SK-MEL-5 (cell line): ENCODE results near the gene TIRAP. TPM values are rescaled to one million over a fixed set of nuclear protein-coding genes. Genes with fewer than 3 reads are reported as not detected.
"Not testable (repeated sequence)": the region's sequence is repeated elsewhere in the genome, so short reads cannot be mapped to it uniquely, and the experiment has no call there.

Source experiments
- DNase-seq: peaks from one replicate; pipeline ENCODE4 v3.0.0-alpha.2; 2016; ENCODE audit warnings: low read depth, low spot score
- in situ Hi-C: cut with HindIII; loops from 2 replicates; pipeline ENCODE4 v1.10.0; 2016; ENCODE audit warnings: low sequenced_read_pairs, high pct_unique_total_duplicates, low pct_unique_long_range_greater_than_20kb
- polyA plus RNA-seq, 2 experiments: library from polyadenylated mRNA; depleted of rRNA; stranded (reverse); fragments of >200 nt; gene quantifications; 2 replicates each; pipeline ENCODE4 v1.2.3, GENCODE V29; 2015
- total RNA-seq: library from RNA; depleted of rRNA; stranded (reverse); fragments of >200 nt; shearing (Covaris generic); gene quantifications from 2 replicates; pipeline ENCODE4 v1.2.3, GENCODE V29; 2014; rRNA removed

TIRAP gene, protein sequence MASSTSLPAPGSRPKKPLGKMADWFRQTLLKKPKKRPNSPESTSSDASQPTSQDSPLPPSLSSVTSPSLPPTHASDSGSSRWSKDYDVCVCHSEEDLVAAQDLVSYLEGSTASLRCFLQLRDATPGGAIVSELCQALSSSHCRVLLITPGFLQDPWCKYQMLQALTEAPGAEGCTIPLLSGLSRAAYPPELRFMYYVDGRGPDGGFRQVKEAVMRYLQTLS
- 5.9 and 7.0 TPM in 2 replicates for total RNA-seq
- 12.9 and 21.6 TPM in 2 replicates for polyA plus RNA-seq (2015; cell fraction: cytosol; rRNA removed)
- 7.1 and 16.9 TPM in 2 replicates for polyA plus RNA-seq (2015; cell fraction: nucleus; rRNA removed)

DNA sequence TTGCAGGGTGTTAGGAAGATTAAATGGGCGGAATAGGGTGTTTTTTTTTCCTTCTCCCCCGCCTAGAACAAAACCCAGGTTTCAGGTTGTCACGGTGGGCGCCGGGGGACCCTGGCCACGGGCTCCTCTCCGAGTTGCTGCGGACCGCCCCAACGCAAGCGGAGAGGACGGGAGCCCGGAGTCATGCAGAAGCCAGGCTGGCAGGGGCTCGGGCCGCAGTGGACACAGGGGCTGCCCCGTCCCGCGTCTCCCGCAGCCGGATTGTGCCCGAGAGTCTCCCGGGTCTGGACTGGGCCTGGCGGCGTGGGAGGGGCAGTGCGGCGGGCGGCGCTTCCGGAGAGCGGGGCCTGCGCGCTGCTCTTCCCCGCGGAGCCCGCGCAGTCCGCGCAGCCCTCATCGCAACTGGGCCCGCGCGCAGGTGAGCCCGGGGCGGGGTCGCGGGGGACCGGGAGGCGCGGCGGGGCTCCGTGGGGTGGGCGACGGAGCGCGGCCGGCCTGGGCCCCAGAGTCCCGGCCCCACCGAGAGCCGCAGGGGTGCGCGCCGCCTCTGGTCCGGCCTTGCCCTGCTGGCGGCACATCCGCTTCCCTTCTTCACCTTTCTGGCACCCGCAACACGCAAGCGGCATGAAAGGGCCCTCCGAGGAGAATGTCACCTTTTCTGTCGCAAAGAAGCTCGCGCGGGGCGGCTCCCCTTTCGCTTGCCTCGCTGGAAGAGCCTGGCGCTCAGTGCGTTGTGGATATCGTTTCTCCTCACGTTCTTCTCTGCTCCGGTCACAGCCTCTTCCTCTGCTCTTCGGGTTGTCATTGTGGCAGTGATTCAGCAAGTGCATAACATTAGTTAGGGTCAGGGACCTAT is at the start of gene TIRAP:
Gene TIRAP, plus strand, starts transcription at position 358 of the 856 bp plus-strand sequence. CDS start 7,802 bp downstream, outside the sequence.
- in situ Hi-C loops: no loop called here
- DNase-seq: peak; percentile 30

DNA sequence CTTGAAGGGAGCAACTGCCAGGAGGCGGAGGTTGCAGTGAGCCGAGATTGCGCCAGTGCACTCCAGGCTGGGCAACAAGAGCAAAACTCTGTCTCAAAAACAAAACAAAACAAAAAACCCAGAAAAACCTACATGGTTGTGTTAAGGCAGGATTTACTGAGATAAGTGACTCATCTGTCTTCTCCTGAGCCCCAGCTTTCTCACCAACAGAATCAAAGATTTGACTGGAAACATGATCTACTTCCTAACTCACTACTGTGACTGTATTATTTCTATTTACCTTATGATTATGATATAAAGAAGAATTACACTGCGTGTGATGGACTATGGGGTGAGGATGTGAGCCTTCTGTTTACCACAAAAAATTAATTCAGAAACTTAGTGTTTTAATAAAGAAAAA is 49.5 kb upstream of the TIRAP start:
- DNase-seq: no peak
- in situ Hi-C loops: no loop called here

DNA sequence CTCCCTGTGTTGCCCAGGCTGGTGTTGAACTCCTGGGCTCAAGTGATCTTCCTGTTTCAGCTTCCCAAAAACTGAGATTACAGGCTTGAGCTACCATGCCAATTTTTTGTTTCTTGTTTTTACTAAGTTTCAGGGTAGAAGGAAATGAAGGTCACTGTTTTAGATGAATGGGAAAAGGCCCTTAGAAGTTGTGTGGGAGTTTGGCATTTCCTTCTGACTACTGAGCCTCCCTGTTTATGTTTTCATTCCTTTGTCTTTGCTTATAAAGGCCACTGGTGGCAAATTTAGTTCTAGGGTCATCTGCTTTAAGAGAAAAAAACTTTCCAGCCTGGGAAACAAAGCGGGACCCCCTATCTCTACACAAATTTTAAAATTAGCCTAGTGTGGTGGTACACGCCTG is 36.3 kb upstream of the TIRAP start:
- no peak for DNase-seq
- in situ Hi-C loops: no loop called here

DNA sequence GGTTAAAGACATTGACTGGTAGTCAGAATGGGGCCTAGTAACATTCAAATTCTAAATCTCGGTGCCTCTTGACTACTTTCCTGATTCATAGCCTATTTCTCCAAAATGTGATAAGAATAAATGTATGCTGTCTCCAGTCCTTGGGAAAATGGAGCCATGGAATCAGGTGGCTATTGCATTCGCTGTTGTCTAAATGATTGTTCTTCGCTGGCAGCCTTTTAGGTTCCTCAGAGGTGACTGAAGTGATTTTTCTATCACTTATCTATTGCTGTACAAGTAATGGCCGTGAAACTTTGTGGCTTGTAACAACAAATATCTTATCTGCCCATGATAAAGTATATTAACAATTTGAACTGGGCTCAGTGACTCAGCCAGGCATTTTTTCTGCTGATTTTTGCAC is 29.6 kb upstream of the TIRAP start:
- DNase-seq: no peak
- in situ Hi-C loops: no loop called here

DNA sequence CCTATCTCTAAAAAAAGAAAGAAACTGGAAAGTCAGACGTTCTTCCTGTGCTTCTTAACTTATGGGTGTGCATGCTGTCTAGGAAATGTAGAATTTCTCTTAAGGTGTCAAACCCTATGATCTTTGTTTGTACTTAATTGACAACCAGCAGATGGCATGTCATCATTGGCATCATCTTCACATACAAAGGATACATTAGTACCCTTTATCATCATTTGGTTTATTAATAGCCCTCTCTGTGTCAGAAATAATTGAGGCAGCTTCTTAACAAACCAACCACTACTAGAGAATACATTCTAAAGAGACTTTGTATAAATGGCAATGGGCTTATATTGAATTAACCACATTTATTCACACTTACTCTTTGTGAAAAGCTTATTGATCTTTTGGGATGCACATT is 28.1 kb upstream of the TIRAP start:
- in situ Hi-C loops: no loop called here
- no peak for DNase-seq

DNA sequence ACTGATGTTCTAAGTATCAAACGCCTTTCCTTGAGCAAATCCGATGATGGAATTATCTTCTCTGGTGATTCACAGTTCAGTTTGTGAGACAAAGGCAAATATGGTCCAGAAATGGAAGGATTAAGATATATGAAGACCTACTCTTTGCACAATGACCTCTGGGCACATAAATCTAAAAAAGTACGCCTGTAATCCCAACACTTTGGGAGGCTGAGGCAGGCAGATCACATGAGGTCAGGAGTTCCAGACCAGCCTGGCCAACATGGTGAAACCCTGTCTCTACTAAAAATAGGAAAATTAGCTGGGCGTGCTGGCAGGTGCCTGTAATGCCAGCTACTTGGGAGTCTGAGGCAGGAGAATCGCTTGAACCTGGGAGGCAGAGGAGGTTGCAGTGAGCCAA is 27.4 kb upstream of the TIRAP start:
- DNase-seq, in situ Hi-C loops: not testable (repeated sequence)

DNA sequence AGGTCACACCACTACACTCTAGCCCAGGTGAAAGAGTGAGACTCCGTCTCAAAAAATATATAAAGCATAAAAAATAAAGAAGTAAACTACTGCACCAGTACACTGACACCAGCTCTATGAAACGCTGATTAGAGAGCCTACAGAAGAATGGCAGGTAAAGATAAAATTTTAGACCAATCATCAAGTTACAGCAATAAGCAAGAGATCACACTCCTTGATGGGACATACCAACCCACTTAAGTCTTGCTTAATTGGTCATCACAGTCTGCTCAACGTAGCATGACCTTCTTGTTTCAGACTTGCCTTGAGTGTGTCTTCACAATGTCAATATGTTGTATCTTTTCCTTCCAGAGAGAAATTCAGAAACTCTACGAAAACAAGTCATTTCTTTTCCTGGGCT is 26.7 kb upstream of the TIRAP start:
- in situ Hi-C loops: no loop called here
- no peak for DNase-seq

DNA sequence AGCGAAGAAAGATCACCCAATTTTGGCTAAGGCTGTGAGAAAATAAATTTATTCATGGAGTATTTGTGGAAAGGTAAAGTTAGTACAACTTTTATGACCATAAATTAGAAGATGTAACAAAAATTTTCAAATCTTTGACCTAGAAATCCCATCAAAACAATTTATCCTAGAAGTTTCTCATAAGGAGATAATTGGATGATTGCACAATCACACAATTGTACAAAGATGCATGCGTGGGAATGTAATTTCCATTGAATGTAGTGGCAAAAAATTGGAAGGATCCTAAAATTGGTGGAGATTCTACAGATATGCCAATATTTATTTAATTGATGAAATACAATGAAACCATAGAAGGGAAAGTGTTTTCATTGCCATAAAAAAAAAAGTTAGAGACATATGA is 25.7 kb upstream of the TIRAP start:
- in situ Hi-C loops: no loop called here
- no peak for DNase-seq

DNA sequence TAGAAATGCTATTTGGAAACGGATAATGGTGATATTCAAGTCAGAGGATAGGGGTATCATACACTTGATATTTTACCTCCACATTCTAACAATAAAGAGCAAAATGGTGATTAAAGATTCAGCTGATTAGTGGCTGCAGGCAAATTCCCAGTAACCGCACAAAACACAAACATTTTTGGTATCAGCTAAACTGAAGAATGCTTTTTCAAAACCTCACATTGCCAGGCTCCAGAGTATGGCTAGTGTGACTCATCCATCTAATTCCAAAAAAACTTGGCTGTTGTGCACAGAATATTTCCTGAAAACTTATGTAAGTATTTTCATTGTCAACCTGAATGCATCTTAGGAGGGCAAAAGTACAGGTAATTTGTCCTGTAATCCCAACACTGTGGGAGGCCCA is 25.1 kb upstream of the TIRAP start:
- in situ Hi-C loops: no loop called here

DNA sequence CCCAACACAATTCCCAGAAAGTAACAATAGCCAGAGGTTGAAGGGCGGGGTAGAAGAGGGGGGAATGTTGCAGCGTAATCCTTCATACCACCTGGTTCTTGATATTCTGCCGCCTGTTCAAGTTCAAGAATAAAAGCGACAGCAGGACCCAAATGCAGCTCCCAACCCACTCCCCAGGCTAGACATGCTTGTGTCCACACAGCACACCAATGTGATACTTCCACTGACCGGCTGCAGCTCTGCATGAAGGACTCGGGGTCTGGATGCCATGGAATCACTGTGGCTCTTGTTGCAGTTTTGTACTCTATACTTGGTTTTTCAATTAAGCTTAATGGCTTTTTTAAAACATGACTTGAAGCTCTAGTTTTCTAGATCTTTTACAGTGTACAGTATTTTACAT is 20.7 kb upstream of the TIRAP start:
- DNase-seq: no peak
- in situ Hi-C loops: no loop called here

More for the DNA sequence above, 25.1 kb upstream of the TIRAP start:
- no peak for DNase-seq

DNA sequence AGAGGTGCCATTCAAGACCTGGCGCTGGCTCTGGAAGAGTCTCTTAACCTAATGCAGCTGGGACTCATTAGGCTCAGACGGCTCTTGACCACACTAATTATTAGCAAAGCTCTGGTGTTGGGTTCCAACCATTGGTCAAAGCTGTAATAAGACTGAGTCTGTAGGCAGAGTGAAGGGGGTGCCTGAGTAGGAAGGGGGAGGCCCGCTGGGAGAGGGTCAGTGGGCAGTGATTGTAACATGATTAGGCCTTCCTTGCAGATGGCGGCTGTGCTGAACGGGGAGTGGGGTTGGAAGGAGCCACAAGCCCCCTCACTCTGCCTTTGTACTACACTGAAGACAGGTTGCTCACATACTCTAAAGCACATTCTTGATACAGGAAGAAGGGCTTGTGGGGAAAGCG is 19.4 kb upstream of the TIRAP start:
- no peak for DNase-seq
- in situ Hi-C loops: no loop called here

DNA sequence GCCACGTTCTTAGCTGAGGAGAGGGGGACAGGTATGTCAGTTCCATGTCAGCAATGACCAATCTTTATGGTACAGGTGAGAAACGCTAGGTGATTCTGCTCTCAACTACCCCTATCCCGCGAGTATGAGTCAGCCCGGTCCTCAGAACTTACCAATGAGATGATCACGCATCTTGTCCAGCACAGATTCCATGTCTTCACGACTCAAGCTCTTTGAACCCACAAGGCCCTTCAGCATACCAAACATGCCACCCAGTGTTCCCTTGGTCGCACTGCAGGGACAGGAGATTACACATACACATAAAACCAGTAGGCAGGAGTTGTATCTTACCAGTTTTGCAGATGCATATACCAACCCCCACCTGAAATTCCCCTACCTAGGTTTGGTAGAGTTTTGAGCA is 17.1 kb upstream of the TIRAP start:
- peak; percentile 27 for DNase-seq
- in situ Hi-C loops: no loop called here

DNA sequence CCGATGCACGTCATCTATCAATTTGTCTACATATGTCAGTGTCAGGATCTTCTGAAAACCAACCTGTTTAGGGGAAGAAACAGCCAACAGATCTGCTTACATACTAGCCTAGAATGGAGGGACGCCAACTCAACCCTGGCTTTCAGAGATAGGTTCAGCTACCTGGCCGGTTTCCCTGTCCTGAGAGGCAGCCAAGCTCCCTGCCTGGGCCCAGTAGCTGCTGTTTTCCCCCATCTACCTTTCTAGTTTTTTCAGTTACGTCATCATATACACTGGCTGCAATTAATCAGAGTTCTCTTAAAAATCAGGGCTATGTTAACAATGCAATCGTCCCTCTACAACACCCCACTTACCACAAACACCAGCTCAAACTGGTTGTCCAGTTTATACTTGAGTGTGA is 15.2 kb upstream of the TIRAP start:
- in situ Hi-C loops: no loop called here
- DNase-seq: no peak

DNA sequence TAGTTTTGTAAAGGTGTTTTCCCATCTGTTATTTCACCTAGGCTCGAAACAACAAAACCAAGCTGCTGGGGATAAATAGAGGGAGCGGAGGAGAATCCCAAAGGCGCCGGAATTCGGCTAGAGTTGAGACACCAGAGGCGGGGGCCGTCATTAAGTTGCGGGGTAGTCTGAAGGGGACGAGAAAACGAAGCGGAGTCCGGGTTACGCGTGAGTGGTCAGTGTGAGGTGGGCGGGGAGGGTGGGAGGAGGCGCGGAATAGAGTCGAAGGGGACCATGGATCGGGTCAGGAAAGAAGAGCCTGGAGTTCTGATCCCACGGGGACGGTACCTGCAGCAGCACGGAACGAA is 14.6 kb upstream of the TIRAP start:
- DNase-seq: no peak
- in situ Hi-C loops: no loop called here

DNA sequence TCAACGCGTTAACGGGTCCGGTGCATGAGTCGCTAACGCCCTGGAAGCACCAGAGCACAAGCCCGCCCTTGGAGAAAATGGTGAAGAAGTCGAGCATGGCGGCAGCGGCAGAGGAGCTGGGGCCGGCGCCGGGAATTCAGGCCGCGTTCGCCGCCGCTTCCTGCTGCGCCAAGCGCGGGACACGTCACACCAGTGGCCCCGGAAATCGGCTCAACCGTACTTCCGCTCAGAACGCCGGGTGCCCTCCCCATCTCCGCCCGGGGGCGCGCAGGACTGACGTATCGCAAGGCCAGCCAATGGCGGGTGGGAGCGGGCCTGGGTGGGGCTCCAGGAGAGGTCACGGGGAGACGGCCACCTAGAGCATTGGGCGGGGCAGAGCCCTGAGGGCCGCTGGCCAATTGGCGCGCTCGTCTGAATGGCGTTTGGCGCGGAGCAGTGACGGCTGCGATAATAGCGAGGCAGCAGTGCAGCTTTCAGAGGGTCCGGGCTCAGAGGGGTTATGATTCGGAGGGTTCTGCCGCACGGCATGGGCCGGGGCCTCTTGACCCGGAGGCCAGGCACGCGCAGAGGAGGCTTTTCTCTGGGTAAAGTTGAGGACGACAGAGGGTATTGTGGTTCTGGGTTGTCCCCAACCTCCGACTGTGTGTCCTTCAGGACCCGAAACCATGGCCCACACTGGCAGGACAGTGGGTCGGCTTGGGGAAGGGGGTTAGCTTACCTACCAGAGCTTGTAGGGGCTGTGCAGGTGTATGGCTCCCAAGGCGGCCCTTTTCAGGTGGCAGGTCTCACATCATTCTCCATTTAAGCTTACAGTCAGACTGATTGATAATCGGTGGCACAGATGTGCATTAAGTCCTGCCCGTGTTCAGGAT is 13.9 kb upstream of the TIRAP start, which contains the start of the genes FOXRED1 and SRPRA:
Gene FOXRED1, plus strand, starts transcription at position 447 of the 872 bp plus-strand sequence. Its CDS starts 53 bp downstream, at position 500.
Gene SRPRA, minus strand, starts transcription at position 188 of the 872 bp plus-strand sequence. Its CDS starts 91 bp downstream, at position 97.
- in situ Hi-C loops: no loop called here
- peak; percentile 97 for DNase-seq

DNA sequence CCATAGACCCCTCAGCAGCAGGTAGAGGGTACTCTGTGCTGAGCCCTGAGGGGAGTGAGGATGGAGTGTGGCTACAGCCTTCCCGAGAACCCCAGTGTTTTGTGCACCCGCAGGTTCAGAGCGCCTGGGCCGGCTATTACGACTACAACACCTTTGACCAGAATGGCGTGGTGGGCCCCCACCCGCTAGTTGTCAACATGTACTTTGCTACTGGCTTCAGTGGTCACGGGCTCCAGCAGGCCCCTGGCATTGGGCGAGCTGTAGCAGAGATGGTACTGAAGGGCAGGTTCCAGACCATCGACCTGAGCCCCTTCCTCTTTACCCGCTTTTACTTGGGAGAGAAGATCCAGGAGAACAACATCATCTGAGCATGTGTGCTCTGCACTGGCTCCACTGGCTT is 5.6 kb upstream of the TIRAP start:
- in situ Hi-C loops: no loop called here

DNA sequence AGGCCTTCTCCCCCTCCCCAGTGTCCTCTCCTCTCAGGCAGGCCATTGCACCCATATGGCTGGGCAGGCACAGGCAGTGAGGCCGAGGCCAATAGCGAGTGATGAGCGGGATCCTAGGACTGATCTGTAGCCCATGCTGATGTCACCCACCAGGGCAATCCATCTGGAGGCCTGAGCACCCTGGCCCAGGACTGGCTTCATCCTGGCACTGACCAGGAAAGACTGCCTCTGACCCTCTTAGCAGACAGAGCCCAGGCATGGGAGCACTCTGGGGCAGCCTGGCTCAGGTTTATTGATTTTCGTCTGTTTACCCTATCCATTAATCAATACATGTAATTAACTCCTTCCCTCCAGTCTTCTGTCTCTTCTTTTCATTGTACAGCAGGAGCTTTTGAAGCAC is 5.1 kb upstream of the TIRAP start:
- in situ Hi-C loops: no loop called here
- no peak for DNase-seq

More for the DNA sequence above, 5.6 kb upstream of the TIRAP start:
- no peak for DNase-seq

DNA sequence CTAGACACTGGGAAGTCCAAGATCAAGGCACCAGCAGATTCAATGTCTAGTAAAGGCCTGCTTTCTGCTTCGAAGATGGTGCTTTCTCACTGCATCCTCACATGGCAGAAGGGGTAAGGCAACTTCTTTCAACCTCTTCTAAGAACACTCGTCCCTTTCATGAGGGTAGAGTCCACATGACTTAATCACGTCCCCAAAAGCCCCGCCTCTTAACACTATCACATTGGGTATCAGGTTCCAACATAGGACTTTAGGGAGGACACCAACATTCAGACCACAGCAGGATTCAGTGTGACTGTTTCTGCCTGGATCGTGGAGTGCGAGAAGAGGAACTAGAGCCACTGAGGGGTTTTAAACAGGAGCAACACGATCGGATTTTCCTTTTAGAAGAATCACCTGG is 3.7 kb upstream of the TIRAP start:
- in situ Hi-C loops: no loop called here
- DNase-seq: peak; percentile 70
